ENCODE data around the gene SMAD2. TPM values are rescaled to one million over a fixed set of nuclear protein-coding genes. Genes with fewer than 3 reads are reported as not detected.

Gene SMAD2
- total and polyA plus RNA-seq, 2 of the 8 experiments (the other 6 are each of a cell fraction or from before 2014, with no cell fraction given): 28.4 to 124 TPM

DNA sequence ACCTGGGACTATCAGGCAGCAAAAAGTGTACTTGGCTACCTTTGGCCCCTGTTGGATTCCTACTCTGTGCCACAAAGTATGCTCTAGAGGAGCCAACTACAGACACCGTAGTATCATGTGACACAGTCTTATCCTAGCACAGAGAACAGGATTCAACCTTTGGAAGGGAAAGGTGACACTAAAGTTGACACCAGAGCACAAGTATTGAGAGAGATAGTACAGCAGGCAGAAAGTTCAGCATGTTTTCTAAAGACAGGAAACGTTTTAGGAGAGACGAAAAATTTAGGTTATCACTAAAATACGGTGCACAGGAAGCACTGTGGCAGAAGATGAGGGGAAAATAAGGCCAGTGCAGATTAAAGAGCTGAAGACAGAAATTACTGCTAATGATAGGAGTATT is 18.6 kb downstream of the SMAD2 start:
- no peak overlapping the region for H3K56ac ChIP-seq (replicated peaks; ENCODE audit: insufficient read length, low read depth, low read length)
- no peak overlapping the region for H2BK12ac ChIP-seq (ENCODE audit: low read depth, low read length)
- no peak overlapping the region; a peak in 1 of 4 replicates for H3K4me2 ChIP-seq (ENCODE audit: insufficient read depth in 1 of 2, low read depth in 2 of 2, low read length in 2 of 2)
- H2BK20ac ChIP-seq (ENCODE audit: low read length): no peak overlapping the region
- H3K4me3 ChIP-seq (ENCODE audit: extremely low read depth in 1 of 4, insufficient read depth in 2 of 4, low read depth in 3 of 4, low read length in 4 of 4): no peak overlapping the region
- H4K5ac ChIP-seq (ENCODE audit: insufficient read length, low read depth, low read length): no peak overlapping the region
- FAIRE-seq (no peak), DNase-seq (ENCODE audit: low read depth in 1 of 2, low spot score in 2 of 2) (no peak)
- H3K27me3 ChIP-seq (replicated peaks in 1 of 4; ENCODE audit: control insufficient read depth in 3 of 4, extremely low read depth in 1 of 4, insufficient read depth in 3 of 4, low read length in 3 of 4): no peaks in the 10 kb centered on the region
- no peak overlapping the region; a peak in 1 of 7 replicates for H3K9ac ChIP-seq (replicated peaks in 1 of 4; ENCODE audit: extremely low read depth in 1 of 4, low read depth in 3 of 4, low read length in 3 of 4)
- 90% methylated on average over 4 of the region's 4 CpGs; no CpG with 5 or more reads in 1 of the 2 experiments for WGBS, 2 experiments (ENCODE audit: extremely low coverage in 1 of 2, insufficient coverage in 1 of 2, insufficient read length in 1 of 2, insufficient replicate concordance in 2 of 2, low coverage in 1 of 2, low lambda C conversion rate in 2 of 2, missing lambda C conversion rate in 1 of 2)
- peaks cover 17 to 100% of the 10 kb centered on the region in 2 experiments for H3K79me2 ChIP-seq (ENCODE audit: control insufficient read depth in 1 of 2, insufficient read depth in 2 of 2, low read length in 2 of 2)
- H3K79me1 ChIP-seq (ENCODE audit: low read depth, low read length): peaks cover 7% of the 10 kb centered on the region
- H3K4ac ChIP-seq (replicated peaks; ENCODE audit: insufficient read length, low read depth, low read length): no peak overlapping the region
- peaks cover 0 to 3% of the 10 kb centered on the region in 2 experiments; a peak in 1 of 4 replicates for H3K9me3 ChIP-seq (ENCODE audit: insufficient read depth in 2 of 2, low read depth in 1 of 2, low read length in 1 of 2)
- H3K23me2 ChIP-seq (ENCODE audit: low read depth, low read length): no peaks in the 10 kb centered on the region
- no peak overlapping the region for H3K14ac ChIP-seq (ENCODE audit: insufficient read length)
- H2BK5ac ChIP-seq (ENCODE audit: low read depth, low read length): no peak overlapping the region
- H2BK15ac ChIP-seq (ENCODE audit: low read length): no peak overlapping the region
- no peak overlapping the region for H2BK120ac ChIP-seq (replicated peaks; ENCODE audit: low read depth, low read length)
- H2AFZ ChIP-seq (ENCODE audit: low read length): no peak overlapping the region
- no peak overlapping the region for H4K8ac ChIP-seq (ENCODE audit: extremely low read depth, insufficient read depth, low read length)
- peaks cover 0 to 4% (median 1%) of the 10 kb centered on the region in 4 experiments; a peak in 3 of 8 replicates for H3K36me3 ChIP-seq (ENCODE audit: control insufficient read depth in 2 of 4, insufficient read depth in 4 of 4, low read length in 3 of 4)
- H3K23ac ChIP-seq (ENCODE audit: insufficient read length): no peak overlapping the region
- H4K20me1 ChIP-seq (replicated peaks in 1 of 2; ENCODE audit: control insufficient read depth in 1 of 2, insufficient read depth in 2 of 2, low read length in 2 of 2): peaks cover 10 to 20% of the 10 kb centered on the region in 2 experiments
- no peak overlapping the region for H2AK5ac ChIP-seq (ENCODE audit: low read depth, low read length)
- H4K91ac ChIP-seq (replicated peaks; ENCODE audit: insufficient read length, low read length): no peak overlapping the region
- TF ChIP-seq CREB1 (IDR thresholded peaks at IDR 0.05): no peak
- TF ChIP-seq, protein P1, sequence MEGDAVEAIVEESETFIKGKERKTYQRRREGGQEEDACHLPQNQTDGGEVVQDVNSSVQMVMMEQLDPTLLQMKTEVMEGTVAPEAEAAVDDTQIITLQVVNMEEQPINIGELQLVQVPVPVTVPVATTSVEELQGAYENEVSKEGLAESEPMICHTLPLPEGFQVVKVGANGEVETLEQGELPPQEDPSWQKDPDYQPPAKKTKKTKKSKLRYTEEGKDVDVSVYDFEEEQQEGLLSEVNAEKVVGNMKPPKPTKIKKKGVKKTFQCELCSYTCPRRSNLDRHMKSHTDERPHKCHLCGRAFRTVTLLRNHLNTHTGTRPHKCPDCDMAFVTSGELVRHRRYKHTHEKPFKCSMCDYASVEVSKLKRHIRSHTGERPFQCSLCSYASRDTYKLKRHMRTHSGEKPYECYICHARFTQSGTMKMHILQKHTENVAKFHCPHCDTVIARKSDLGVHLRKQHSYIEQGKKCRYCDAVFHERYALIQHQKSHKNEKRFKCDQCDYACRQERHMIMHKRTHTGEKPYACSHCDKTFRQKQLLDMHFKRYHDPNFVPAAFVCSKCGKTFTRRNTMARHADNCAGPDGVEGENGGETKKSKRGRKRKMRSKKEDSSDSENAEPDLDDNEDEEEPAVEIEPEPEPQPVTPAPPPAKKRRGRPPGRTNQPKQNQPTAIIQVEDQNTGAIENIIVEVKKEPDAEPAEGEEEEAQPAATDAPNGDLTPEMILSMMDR (IDR thresholded peaks at IDR 0.05; ENCODE audit: control extremely low read depth in 1 of 3, insufficient read depth in 1 of 3, low read depth in 1 of 3, low read length in 3 of 3): no peak
- no peak for TF ChIP-seq CHD2 (IDR thresholded peaks at IDR 0.05; ENCODE audit: low read length)
- ChIA-PET CTCF (ENCODE audit: partially characterized antibody) (interaction anchor here (0.9 to 2.1 kb wide), 3 partner anchors 11 to 60 kb away, joined by 3 to 6 read pairs (median 3); no protein-coding TSS in a partner anchor), POLR2A (ENCODE audit: partially characterized antibody) (interaction anchor here (0.7 to 2.0 kb wide), 4 partner anchors 9 to 18 kb away, joined by 3 to 4 read pairs (median 4); partner anchors contain the start of gene SMAD2)
- H3K4me1 ChIP-seq (replicated peaks in 1 of 4; ENCODE audit: control insufficient read depth in 3 of 4, insufficient read depth in 4 of 4, low read length in 3 of 4): peaks cover 0 to 16% (median 3%) of the 10 kb centered on the region in 4 experiments; a peak in 3 of 7 replicates
- H3K27ac ChIP-seq (ENCODE audit: low read depth, low read length): no peak overlapping the region
- no peak overlapping the region for H3K18ac ChIP-seq (ENCODE audit: extremely low read depth, low read length)
